Measurements from ENCODE around the gene HCN1. TPM values are rescaled to one million over a fixed set of nuclear protein-coding genes. Genes with fewer than 3 reads are reported as not detected.

Gene HCN1
- not detected for total RNA-seq

DNA sequence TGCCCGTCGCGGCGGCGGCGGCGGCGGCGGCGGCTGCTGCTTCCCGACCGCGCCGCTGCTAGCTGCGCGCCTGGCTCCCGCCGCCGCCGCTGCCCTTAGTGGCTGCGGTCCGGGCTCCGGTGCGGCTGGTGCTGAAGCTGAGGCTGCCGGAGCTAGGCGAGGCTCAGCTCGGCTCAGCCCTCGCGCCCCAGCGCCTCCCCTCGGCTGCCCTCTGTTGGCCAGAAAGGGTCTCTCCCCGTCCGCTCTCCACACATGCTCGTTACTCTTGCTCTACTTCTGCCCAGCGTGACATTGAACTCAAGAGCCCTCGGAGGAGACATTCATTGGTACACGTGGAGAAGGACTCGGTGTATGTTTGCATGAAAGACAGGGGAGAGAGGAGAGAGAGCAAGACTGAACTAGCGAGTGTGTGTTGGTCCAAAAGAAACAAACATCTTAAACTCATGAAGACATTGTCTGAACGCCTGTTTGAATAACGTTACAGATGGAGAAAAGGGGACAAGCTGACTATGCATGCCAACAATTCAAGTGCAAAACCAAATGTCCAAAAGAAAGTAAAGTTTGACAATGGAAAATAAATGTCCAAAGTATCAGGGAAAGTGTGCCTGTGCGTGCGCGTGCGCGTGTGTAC is at the start of gene HCN1:
Gene HCN1, minus strand, starts transcription at position 175 of the 631 bp plus-strand sequence.
- DNase-seq = peak; percentile 30
- POLR2A ChIA-PET = no interaction called here
- peaks cover 2% of the 10 kb centered on the region for H3K36me3 Mint-ChIP-seq (ENCODE audit: low read depth)
- peaks cover 8% of the 10 kb centered on the region for H3K9me3 Mint-ChIP-seq
- peak within 1 kb of the TSS; percentile 4 for H3K27ac Mint-ChIP-seq
- H3K4me1 Mint-ChIP-seq = peaks cover 2% of the 10 kb centered on the region
- H3K4me3 Mint-ChIP-seq = no peak within 1 kb of the TSS
- CTCF ChIA-PET = interaction anchor here (0.6 kb wide), 1 partner anchor 514 kb away, joined by 3 read pairs; no protein-coding TSS in a partner anchor
- peaks cover 8% of the 10 kb centered on the region for H3K27me3 Mint-ChIP-seq

DNA sequence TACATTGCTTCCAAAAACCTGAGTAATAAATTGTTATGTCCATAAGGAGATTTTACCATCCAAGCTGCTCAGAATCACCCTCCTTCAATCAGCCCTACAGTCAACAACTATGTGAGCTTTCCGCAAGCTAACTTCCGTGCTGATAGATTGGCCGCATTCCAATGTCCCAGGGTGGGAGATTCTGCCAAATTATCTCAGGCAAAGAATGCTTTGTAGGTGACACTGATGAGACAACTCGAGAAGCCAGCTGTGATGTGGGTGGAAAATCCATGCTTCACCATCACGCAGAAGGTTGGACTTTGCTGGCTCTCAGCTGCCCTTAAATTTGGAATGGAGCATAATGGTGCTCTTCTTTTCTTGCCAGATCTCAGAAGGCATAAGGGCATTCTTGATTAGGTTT is 44.9 kb upstream of the HCN1 start:
- CTCF ChIA-PET = interaction anchor here (0.5 kb wide), 1 partner anchor 174 kb away, joined by 3 read pairs; no protein-coding TSS in a partner anchor
- Mint-ChIP-seq H3K36me3 (ENCODE audit: low read depth) (no peaks in the 10 kb centered on the region), H3K9me3 (peaks cover 12% of the 10 kb centered on the region), H3K27ac (no peak overlapping the region), H3K4me3 (no peak overlapping the region), H3K27me3 (no peaks in the 10 kb centered on the region), H3K4me1 (no peaks in the 10 kb centered on the region)
- DNase-seq = no peak
- POLR2A ChIA-PET = no interaction called here

DNA sequence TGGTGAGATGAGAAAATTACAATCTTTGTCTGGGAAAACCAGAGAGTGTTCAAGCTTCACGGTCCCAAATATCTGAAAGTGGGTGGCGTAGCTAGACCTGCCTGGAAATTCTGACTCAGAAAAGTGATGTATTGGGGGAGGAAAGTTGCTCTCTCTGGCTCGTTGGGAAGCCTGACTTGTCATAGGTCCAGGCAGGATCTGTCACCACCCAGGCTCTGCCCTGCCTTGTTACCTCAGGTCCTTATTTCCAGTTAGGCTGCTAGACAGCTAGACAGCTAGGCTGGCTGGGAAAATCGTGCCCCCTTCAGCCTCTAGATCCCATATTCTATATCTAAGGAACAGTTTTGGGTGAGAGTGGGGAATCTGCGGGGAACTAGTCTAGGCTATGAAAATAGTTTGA is 41.0 kb upstream of the HCN1 start:
- POLR2A ChIA-PET = no interaction called here
- H3K4me1 Mint-ChIP-seq = no peaks in the 10 kb centered on the region
- no peak overlapping the region for H3K27ac Mint-ChIP-seq
- no peak for DNase-seq
- no peaks in the 10 kb centered on the region for H3K27me3 Mint-ChIP-seq
- no peak overlapping the region for H3K4me3 Mint-ChIP-seq
- no peaks in the 10 kb centered on the region for H3K36me3 Mint-ChIP-seq (ENCODE audit: low read depth)
- CTCF ChIA-PET = no interaction called here
- H3K9me3 Mint-ChIP-seq = peaks cover 16% of the 10 kb centered on the region

DNA sequence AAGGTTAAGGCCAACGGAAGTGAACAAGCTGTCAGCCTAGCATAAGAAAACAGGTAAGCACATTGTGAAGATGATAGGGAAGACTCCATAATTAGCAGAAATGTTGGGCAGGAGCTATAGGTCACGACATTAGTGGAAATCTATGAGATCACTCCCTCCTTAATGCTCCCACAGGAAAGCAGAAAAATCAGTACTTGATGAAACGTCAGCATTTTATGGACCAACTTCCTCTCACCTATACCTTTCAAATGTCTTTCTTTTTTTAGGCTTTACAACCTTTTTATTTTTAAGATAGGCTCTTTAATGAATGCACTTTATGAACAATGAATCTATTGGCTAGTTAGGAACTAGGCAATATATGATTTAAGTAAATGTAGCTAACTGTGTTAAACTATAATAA is 29.4 kb upstream of the HCN1 start:
- ChIA-PET POLR2A (no interaction called here), CTCF (no interaction called here)
- Mint-ChIP-seq H3K27ac (no peak overlapping the region), H3K9me3 (peaks cover 13% of the 10 kb centered on the region), H3K27me3 (no peaks in the 10 kb centered on the region), H3K4me3 (no peak overlapping the region), H3K4me1 (no peaks in the 10 kb centered on the region), H3K36me3 (ENCODE audit: low read depth) (no peaks in the 10 kb centered on the region)
- no peak for DNase-seq

DNA sequence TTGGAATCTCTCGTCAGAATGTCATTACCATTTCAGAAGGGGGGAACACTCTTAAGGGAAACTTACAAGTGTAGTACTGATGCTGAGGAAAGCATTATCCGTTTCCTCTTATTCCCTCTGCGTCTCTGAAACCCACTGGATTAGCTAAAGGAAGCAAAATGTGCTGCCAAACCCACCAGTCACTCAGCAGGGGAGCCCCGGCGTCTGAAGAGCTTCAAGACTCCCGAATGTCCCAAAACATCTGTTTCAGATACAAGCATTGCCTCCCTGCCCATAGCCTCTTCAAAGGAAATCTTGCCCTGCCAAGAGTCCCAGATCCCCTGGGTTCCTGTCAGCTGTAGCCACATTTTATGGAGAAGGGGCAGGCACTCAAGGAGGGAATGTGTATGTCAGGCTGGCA is 1.0 kb upstream of the HCN1 start:
- no peak for DNase-seq
- Mint-ChIP-seq H3K36me3 (ENCODE audit: low read depth) (peaks cover 2% of the 10 kb centered on the region), H3K27me3 (peaks cover 8% of the 10 kb centered on the region), H3K4me3 (no peak overlapping the region), H3K9me3 (peaks cover 8% of the 10 kb centered on the region), H3K4me1 (peaks cover 2% of the 10 kb centered on the region), H3K27ac (no peak overlapping the region)
- POLR2A ChIA-PET = no interaction called here
- CTCF ChIA-PET = no interaction called here

DNA sequence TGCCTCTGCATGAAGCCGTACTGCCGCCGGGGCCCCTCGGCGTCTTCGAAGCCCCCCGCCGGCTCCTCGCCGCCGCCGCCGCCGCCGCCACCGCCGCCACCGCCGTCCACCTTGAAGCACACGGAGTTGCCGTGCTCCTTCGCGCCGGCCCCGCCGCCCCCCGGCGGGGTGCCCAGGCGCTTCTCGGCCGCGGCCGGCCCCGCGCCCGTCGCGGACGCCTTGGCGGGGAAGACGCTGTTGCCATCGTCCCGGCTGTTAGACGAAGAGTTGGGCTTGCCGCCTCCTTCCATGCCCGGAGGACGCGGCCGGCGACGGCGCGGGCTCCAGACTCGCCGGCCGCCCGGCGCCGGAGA is 400 bp downstream of the HCN1 start:
- Mint-ChIP-seq H3K27ac (no peak overlapping the region), H3K9me3 (peaks cover 8% of the 10 kb centered on the region), H3K4me1 (peaks cover 2% of the 10 kb centered on the region), H3K4me3 (no peak overlapping the region), H3K27me3 (peaks cover 8% of the 10 kb centered on the region), H3K36me3 (ENCODE audit: low read depth) (peaks cover 2% of the 10 kb centered on the region)
- DNase-seq = no peak
- CTCF ChIA-PET = interaction anchor here (0.6 kb wide), 1 partner anchor 515 kb away, joined by 3 read pairs; no protein-coding TSS in a partner anchor
- POLR2A ChIA-PET = no interaction called here

DNA sequence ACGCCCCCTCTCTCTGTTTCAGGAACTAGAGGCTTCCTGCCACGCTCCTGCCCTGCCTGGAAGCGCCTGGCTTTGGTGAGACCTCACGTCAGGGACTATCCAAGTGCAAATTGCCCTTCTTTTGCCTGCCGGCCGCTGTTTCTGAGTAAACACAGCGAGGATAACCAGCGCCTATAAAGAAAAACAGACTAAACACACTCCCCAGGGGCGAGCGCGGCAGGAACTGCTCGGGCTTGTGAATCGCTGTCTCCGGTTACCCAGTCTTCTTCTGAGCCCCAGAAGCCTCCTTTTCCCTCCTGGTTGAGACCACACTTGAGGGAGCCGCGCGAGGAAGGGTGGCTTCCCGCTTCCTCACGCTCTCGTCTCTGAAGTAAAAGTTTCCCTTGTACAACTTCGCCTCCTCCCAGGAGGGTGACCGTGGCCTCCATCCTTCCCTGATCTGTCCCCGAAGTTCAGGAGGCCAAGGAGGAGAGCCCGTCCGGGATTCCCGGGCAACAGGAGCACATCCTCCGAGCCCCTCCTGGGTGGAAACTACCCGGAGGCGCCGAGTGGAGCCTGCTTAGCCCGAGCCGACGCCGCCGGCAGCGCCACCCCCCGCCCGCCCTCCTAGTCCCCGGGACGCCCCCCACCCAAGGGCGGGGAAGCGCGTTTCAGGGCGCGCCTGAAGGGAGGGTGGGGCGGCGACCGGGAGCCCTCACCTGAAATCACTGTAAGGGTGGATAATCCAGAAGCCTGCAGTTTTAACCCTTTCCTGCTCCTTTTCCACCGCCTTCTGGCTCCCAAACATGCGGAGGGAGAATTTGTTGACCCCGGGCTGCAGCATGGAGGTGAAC is 993 bp downstream of the HCN1 start:
- Mint-ChIP-seq H3K9me3 (peaks cover 8% of the 10 kb centered on the region), H3K4me3 (no peak overlapping the region), H3K36me3 (ENCODE audit: low read depth) (peaks cover 2% of the 10 kb centered on the region), H3K27ac (no peak overlapping the region), H3K4me1 (peaks cover 2% of the 10 kb centered on the region), H3K27me3 (peaks cover 8% of the 10 kb centered on the region)
- ChIA-PET CTCF (no interaction called here), POLR2A (no interaction called here)
- DNase-seq = no peak

DNA sequence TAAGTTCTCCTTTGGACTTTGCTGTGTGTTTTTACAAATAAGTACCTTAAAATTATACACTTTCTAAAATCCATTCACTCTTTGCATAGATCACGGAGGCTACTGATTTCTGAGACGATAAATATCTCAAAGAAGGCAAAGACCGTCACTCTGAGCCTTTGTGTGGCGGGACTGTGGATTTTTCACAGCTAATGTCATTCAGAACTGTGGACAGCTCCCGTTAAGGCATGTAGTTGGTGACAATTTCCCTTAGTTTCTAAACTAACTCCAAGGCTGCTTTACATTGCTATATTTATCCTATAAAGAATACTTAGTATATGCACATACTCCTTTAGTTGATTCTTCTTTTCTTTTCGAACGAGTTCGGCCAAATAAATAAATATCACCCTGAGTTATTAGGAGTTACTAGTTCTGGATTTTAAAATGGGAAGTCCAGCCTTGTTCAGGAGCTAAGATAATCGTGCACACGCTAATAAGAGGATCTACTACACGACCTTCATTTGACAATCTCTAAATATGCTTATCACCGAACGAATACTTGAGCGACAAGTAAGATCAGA is 1.8 kb downstream of the HCN1 start:
- ChIA-PET POLR2A (no interaction called here), CTCF (no interaction called here)
- Mint-ChIP-seq H3K4me3 (no peak overlapping the region), H3K27me3 (peaks cover 8% of the 10 kb centered on the region), H3K36me3 (ENCODE audit: low read depth) (peaks cover 2% of the 10 kb centered on the region), H3K4me1 (peaks cover 2% of the 10 kb centered on the region), H3K27ac (no peak overlapping the region), H3K9me3 (peaks cover 8% of the 10 kb centered on the region)
- DNase-seq = no peak

DNA sequence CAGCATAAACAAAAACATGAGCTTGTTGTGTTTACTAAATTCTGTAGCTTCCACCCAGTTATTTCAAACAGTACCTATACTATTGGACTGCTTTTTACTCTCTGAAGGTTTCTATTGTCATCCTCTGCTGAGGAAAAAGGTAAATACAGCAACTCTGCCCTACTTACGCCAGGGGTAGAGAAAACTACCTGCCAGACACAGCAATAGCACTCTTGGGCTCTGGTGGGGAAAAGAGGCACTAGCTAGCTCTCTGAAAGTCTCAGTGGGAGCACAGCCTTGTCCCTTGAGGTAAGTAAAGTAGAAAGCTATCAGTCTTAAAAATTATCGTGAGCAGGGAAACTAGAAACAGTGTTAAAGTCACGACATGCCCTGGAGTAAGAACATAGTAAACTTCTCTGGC is 3.7 kb downstream of the HCN1 start:
- Mint-ChIP-seq H3K36me3 (ENCODE audit: low read depth) (peaks cover 2% of the 10 kb centered on the region), H3K27me3 (peaks cover 8% of the 10 kb centered on the region), H3K27ac (no peak overlapping the region)

DNA sequence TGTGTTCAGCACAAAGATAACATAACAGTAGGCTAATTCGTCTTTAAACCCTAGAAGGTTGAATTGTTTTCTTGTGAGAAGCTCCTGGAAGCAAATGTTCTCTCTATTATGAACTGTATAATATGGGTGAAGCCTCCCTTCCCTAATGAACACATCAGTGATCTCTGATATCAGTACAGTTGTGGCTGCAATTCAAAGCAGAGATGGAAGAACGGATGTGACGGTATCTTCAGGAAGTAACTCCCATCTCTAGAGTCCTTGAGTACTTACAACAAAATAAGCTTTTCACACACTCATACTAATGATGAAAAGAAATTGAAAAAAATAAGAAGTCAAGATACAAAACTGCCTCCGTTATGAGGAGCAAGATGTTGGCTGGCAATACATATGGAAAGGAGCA is 4.5 kb downstream of the HCN1 start:
- Mint-ChIP-seq H3K4me3 (no peak overlapping the region), H3K27ac (no peak overlapping the region), H3K36me3 (ENCODE audit: low read depth) (peaks cover 2% of the 10 kb centered on the region), H3K9me3 (peaks cover 6% of the 10 kb centered on the region), H3K4me1 (peaks cover 2% of the 10 kb centered on the region), H3K27me3 (peaks cover 8% of the 10 kb centered on the region)
- ChIA-PET POLR2A (no interaction called here), CTCF (no interaction called here)
- no peak for DNase-seq

More for the DNA sequence above, 3.7 kb downstream of the HCN1 start:
- Mint-ChIP-seq H3K4me1 (peaks cover 2% of the 10 kb centered on the region), H3K9me3 (peaks cover 6% of the 10 kb centered on the region), H3K4me3 (no peak overlapping the region)
- ChIA-PET CTCF (no interaction called here), POLR2A (no interaction called here)
- DNase-seq = no peak

DNA sequence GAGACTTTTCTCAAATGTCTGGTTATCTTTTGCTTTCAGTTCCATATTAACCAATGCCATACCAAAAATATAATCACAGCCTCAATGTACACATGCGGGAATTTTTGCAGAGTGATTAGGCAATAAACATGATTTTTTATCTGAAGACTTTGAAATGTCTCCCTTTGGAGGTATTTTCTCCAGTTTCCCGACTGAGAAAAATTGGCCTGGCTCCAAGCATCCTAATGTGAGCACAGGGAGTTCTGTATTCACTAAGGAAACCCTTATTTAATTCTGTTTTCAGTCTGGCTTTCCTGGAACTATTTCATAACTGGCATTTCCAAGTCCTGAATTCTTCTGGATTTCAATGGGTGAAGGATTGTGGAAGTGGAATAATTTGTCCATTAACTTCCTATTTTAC is 8.5 kb downstream of the HCN1 start:
- POLR2A ChIA-PET = no interaction called here
- Mint-ChIP-seq H3K4me3 (no peak overlapping the region), H3K4me1 (no peaks in the 10 kb centered on the region), H3K27me3 (no peaks in the 10 kb centered on the region), H3K36me3 (ENCODE audit: low read depth) (no peaks in the 10 kb centered on the region), H3K9me3 (peaks cover 2% of the 10 kb centered on the region), H3K27ac (no peak overlapping the region)
- DNase-seq = no peak
- CTCF ChIA-PET = no interaction called here

DNA sequence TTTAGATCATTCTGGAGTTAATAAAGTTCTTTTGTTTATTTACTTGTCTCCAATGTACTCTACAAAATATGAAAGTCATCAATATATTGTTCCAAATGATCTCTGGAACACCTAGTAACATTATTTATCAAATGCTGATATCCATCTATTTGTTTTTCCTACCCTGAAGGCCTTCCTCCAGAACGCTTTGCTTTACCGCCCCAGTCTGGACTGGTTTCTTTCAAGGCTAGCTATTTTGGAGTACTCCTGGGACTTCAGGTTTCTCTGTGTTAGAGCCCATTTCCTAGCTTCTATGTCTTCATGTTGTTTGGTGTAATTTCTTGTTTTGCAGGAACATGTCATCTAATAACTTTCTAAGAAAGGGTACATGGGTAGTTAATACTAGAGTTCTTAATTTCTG is 9.6 kb downstream of the HCN1 start:
- DNase-seq = no peak
- no peaks in the 10 kb centered on the region for H3K27me3 Mint-ChIP-seq
- no peak overlapping the region for H3K4me3 Mint-ChIP-seq
- H3K27ac Mint-ChIP-seq = no peak overlapping the region
- no peaks in the 10 kb centered on the region for H3K36me3 Mint-ChIP-seq (ENCODE audit: low read depth)
- ChIA-PET POLR2A (no interaction called here), CTCF (no interaction called here)
- H3K4me1 Mint-ChIP-seq = no peaks in the 10 kb centered on the region
- peaks cover 2% of the 10 kb centered on the region for H3K9me3 Mint-ChIP-seq

DNA sequence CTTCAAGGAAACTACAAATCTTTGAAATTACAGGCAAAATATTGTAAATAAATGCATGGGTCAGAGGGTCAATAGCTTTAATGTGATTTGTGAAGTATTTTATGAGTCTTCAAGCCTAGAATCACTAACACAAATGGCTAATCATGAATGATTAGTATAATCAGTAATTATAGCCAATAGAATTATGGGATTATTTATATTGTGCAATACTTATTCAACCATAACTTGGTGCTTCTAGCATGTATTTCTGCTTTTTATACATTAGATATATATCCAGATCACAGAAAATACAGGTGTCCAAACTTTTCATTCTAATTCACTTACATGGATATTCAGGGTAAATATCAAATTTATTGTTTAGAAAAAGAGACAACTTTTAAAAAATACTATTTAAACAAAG is 12.1 kb downstream of the HCN1 start:
- Mint-ChIP-seq H3K27ac (no peak overlapping the region), H3K27me3 (no peaks in the 10 kb centered on the region), H3K4me3 (no peak overlapping the region), H3K9me3 (peaks cover 2% of the 10 kb centered on the region), H3K36me3 (ENCODE audit: low read depth) (no peaks in the 10 kb centered on the region), H3K4me1 (no peaks in the 10 kb centered on the region)
- DNase-seq = no peak
- ChIA-PET CTCF (no interaction called here), POLR2A (no interaction called here)
